K562 (cell line): ENCODE data around the gene GABBR1. TPM values are rescaled to one million over a fixed set of nuclear protein-coding genes. Genes with fewer than 3 reads are reported as not detected.

Source experiments
- BACH1 ChIP-seq: fragments of 200-800 bp; sonication (Bioruptor generic); IDR thresholded peaks from 2 replicates; pipeline ENCODE4 v1.6.1; 2016; ENCODE audit warnings: missing genetic modification characterization, missing compliant biosample characterization
- CBFA2T3 ChIP-seq: fragments of 450-650 bp; IDR thresholded peaks from 2 replicates; pipeline ENCODE4 v1.6.1; 2017
- CGGBP1 ChIP-seq: fragments of 250-450 bp; sonication (Bioruptor Pico); IDR thresholded peaks from 2 replicates; pipeline ENCODE4 v1.9.0; 2021; ENCODE audit warnings: mild to moderate bottlenecking
- CXXC5 ChIP-seq: fragments of 250-450 bp; sonication (Bioruptor Pico); IDR thresholded peaks from 2 replicates; pipeline ENCODE4 v1.8.0; 2022; ENCODE audit warnings: inconsistent platforms, mild to moderate bottlenecking, moderate library complexity
- E2F3 ChIP-seq: fragments of 250-450 bp; sonication (Bioruptor Pico); IDR thresholded peaks from 2 replicates; pipeline ENCODE4 v1.4.0; 2020; ENCODE audit warnings: mild to moderate bottlenecking
- ESRRA ChIP-seq: fragments of 450-650 bp; IDR thresholded peaks from 2 replicates; pipeline ENCODE4 v1.6.1; 2014; ENCODE audit warnings: low read depth, mild to moderate bottlenecking, moderate library complexity, borderline replicate concordance
- MBD2 ChIP-seq: sonication (generic); IDR thresholded peaks from 2 replicates; pipeline ENCODE4 v1.6.1; 2016; ENCODE audit warnings: low read depth, borderline replicate concordance
- MYC ChIP-seq, 2 experiments: fragments of 250-450 bp in 1 of 2; sonication (Bioruptor Pico) in 1 of 2; IDR thresholded peaks; 2 replicates each; pipeline versions ENCODE4 v1.5.1 to v1.6.1; 2012 to 2021; ENCODE audit warnings: low read depth in 2 of 2, borderline replicate concordance in 1 of 2, improper control_type of control experiment in 1 of 2, low read length in 1 of 2, mild to moderate bottlenecking in 1 of 2, moderate library complexity in 1 of 2
- POLR2A ChIP-seq: fragments of 450-650 bp; conservative IDR thresholded peaks from 2 replicates; pipeline ENCODE4 v1.6.1; 2016
- SMAD1 ChIP-seq: fragments of 150-350 bp; IDR thresholded peaks from 2 replicates; pipeline ENCODE4 v1.6.1; 2014; ENCODE audit warnings: low read length, low read depth; ENCODE audit not compliant: partially characterized antibody
- SP1 ChIP-seq: sonication (generic); formaldehyde crosslinking; IDR thresholded peaks from 2 replicates; pipeline ENCODE4 v1.8.1; 2022; ENCODE audit warnings: mild to moderate bottlenecking, missing genetic modification reagents
- THRB ChIP-seq: fragments of 450-650 bp; formaldehyde crosslinking; conservative IDR thresholded peaks from 2 replicates; pipeline ENCODE4 v1.4.0; 2022; ENCODE audit warnings: mild to moderate bottlenecking, missing genetic modification characterization
- YBX1 ChIP-seq: fragments of 450-650 bp; IDR thresholded peaks from 2 replicates; pipeline ENCODE4 v1.7.1; 2016; ENCODE audit warnings: mild to moderate bottlenecking
- YY1 ChIP-seq, 3 experiments: IDR thresholded peaks; 2 replicates each; pipeline ENCODE4 v1.6.1; 2011; ENCODE audit warnings: low read length in 2 of 3, mild to moderate bottlenecking in 2 of 3, moderate library complexity in 2 of 3, borderline replicate concordance in 1 of 3, control low read depth in 1 of 3, low read depth in 1 of 3; ENCODE audit not compliant: insufficient read depth in 3 of 3, insufficient replicate concordance in 2 of 3, control insufficient read depth in 1 of 3, insufficient read length in 1 of 3; ENCODE audit errors: extremely low read depth in 1 of 3
- ZBTB8A ChIP-seq: fragments of 450-650 bp; IDR thresholded peaks from 2 replicates; pipeline ENCODE4 v1.6.1; 2018; ENCODE audit warnings: mild to moderate bottlenecking, moderate library complexity; ENCODE audit not compliant: partially characterized antibody
- ZFP36 ChIP-seq: fragments of 150-350 bp; IDR thresholded peaks from 2 replicates; pipeline ENCODE4 v1.6.1; 2018; ENCODE audit warnings: low read length, low read depth; ENCODE audit not compliant: partially characterized antibody
- ZNF277 ChIP-seq: fragments of 250-450 bp; sonication (Bioruptor Pico); IDR thresholded peaks from 2 replicates; pipeline ENCODE4 v1.8.0; 2022; ENCODE audit warnings: inconsistent platforms, mild to moderate bottlenecking, moderate library complexity, borderline replicate concordance
- ZNF512 ChIP-seq: IDR thresholded peaks from 2 replicates; pipeline ENCODE4 v1.6.1; 2016; ENCODE audit warnings: missing genetic modification characterization, missing compliant biosample characterization
- ZNF57 ChIP-seq: fragments of 450-650 bp; formaldehyde crosslinking; IDR thresholded peaks from 2 replicates; pipeline ENCODE4 v1.4.0; 2020; ENCODE audit warnings: mild to moderate bottlenecking, moderate library complexity
- ZZZ3 ChIP-seq: fragments of 450-650 bp; IDR thresholded peaks from 2 replicates; pipeline ENCODE4 v1.6.1; 2016; ENCODE audit warnings: antibody characterized with exemption, mild to moderate bottlenecking, moderate library complexity
- polyA plus RNA-seq, 8 experiments: library from polyadenylated mRNA; depleted of rRNA in 4 of 8; stranded (reverse) in 5 of 8; unstranded in 3 of 8; fragments of >200 nt; fragmentation: Nextera tagmentation in 2 of 8; fragmentation: Illumina TruSeq in 1 of 8; extraction: Ambion mirVana in 2 of 8; extraction: Trizol in 1 of 8; gene quantifications; 2 replicates each; pipeline versions ENCODE4 v1.2.1 to v1.2.3, GENCODE V29; 2011 to 2014; ENCODE audit warnings: inconsistent platforms in 1 of 8, missing spikeins in 1 of 8
- total RNA-seq, 7 experiments: library from RNA; depleted of rRNA in 6 of 7; stranded (reverse); fragments of >200 nt in 6 of 7; fragmentation: Illumina TruSeq in 2 of 7; extraction: Trizol in 2 of 7; gene quantifications; 2 replicates each; pipeline versions ENCODE4 v1.2.1 to v1.2.3, GENCODE V29; 2011 to 2021; ENCODE audit warnings: low replicate concordance in 1 of 7
- TF ChIP-seq, protein P1 (sequence below): sonication (generic); formaldehyde crosslinking; IDR thresholded peaks from 2 replicates; pipeline ENCODE4 v1.8.1; 2023; ENCODE audit warnings: mild to moderate bottlenecking, missing genetic modification reagents

The GABBR1 gene
- total and polyA plus RNA-seq, 9 of the 15 experiments (the other 6 are each of a cell fraction or from before 2014, with no cell fraction given) = 2.2 to 48.3 (median 20.8) TPM

- TF ChIP-seq THRB (CRISPR knock-in tag) (peak; percentile 96), ZZZ3 (no peak), CGGBP1 (CRISPR knock-in tag) (no peak), CXXC5 (CRISPR knock-in tag) (peak; percentile 52; the same call in 1 of the 2 replicates), YBX1 (no peak), ZNF512 (tag) (peak; percentile 74), CBFA2T3 (no peak), MYC (IDR thresholded peaks at IDR 0.05; ENCODE audit: low read depth, low read length) (peak; percentile 95), MYC (CRISPR knock-in tag; IDR thresholded peaks at IDR 0.05; ENCODE audit: borderline replicate concordance, low read depth) (peak; percentile 1), ZBTB8A (no peak), ZFP36 (no peak), SMAD1 (no peak), POLR2A (peak; percentile 24; the same call in 1 of the 2 replicates), BACH1 (tag) (no peak), ESRRA (peak; percentile 29; the same call in 1 of the 2 replicates), YY1 (IDR thresholded peaks at IDR 0.05; ENCODE audit: borderline replicate concordance in 1 of 3, control insufficient read depth in 1 of 3, extremely low read depth in 1 of 3, insufficient read depth in 3 of 3, insufficient read length in 1 of 3, insufficient replicate concordance in 2 of 3, low read depth in 1 of 3, low read length in 2 of 3) (peak in 1 of 3 experiments; percentile 38), E2F3 (CRISPR knock-in tag) (no peak), MBD2 (no peak), ZNF57 (CRISPR knock-in tag) (no peak), ZNF277 (CRISPR knock-in tag) (no peak), SP1 (peak; percentile 54; the same call in 1 of the 2 replicates)
- TF ChIP-seq, protein P1, sequence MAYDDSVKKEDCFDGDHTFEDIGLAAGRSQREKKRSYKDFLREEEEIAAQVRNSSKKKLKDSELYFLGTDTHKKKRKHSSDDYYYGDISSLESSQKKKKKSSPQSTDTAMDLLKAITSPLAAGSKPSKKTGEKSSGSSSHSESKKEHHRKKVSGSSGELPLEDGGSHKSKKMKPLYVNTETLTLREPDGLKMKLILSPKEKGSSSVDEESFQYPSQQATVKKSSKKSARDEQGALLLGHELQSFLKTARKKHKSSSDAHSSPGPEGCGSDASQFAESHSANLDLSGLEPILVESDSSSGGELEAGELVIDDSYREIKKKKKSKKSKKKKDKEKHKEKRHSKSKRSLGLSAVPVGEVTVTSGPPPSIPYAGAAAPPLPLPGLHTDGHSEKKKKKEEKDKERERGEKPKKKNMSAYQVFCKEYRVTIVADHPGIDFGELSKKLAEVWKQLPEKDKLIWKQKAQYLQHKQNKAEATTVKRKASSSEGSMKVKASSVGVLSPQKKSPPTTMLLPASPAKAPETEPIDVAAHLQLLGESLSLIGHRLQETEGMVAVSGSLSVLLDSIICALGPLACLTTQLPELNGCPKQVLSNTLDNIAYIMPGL (CRISPR knock-in tag) = peak; percentile 75; the same call in 1 of the 2 replicates
Measured at GRCh38 chr6:29628419-29629281, 4.3 kb downstream of the GABBR1 start (continued).
